ENCODE results near the gene GDAP1L1. TPM values are rescaled to one million over a fixed set of nuclear protein-coding genes. Genes with fewer than 3 reads are reported as not detected.

The GDAP1L1 gene
- polyA plus RNA-seq, 3 donors, result not detected

DNA sequence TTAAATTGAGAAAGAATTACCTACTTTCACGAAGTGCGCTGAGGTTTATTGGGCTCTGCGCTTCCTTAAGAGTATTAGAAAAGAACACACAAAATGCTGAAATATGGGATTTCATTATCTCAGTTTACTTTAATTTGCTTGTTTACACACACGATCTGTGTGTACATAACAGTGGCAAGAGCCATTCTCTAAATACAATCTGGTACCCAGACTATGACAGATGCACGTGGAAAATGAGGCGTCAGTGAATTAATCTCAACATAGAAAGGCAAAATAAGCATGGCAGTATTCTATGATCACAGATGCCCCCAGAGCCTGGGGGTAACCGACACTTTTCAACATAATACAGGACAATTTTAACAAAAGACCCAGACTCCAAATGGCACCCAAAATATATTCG lies 55.6 kb downstream of the GDAP1L1 start:
- intact Hi-C loops (cut with micrococcal nuclease), result loop anchor here in 1 of 2 donors (10.0 kb wide), 1 partner anchor 838 kb away; no protein-coding TSS in a partner anchor

DNA sequence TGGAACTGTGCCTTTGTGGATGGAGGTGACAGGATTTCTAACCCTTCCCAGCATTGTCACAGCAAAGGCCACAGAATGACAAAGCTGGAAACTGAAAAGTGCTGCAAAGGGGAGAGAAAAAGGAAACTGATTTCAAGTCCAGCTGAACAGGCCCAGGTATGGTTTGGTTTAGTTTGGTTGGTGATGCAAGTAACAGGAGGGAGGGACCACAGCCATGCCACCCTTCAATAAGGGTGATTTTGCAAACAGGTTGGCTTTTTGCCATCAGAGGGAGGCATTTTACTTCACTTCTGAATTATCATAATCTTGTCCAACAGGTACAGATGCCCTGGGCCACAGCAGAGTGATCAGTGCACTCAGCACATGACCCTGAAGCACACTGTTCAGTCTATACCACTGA lies 57.3 kb downstream of the GDAP1L1 start:
- Histone ChIP-seq H4K20me1 (ENCODE audit: insufficient read depth, low read length) (no peaks in the 10 kb centered on the region), H3K4me3 (replicated peaks in 1 of 3; ENCODE audit: low read depth in 2 of 3, low read length in 3 of 3) (no peak overlapping the region), H3K79me2 (ENCODE audit: insufficient read depth, low read length) (no peaks in the 10 kb centered on the region), H3K4me2 (replicated peaks; ENCODE audit: extremely low read depth, low read length, poor library complexity, severe bottlenecking) (no peak overlapping the region), H3K9ac (ENCODE audit: insufficient read depth, low read length, poor library complexity, severe bottlenecking) (no peak overlapping the region), H2AFZ (ENCODE audit: insufficient read depth, low read depth, low read length, poor library complexity, severe bottlenecking) (no peak overlapping the region), H3K27ac (ENCODE audit: low read depth in 1 of 2, low read length in 2 of 2) (no peak overlapping the region), H3K27me3 (ENCODE audit: control insufficient read depth in 2 of 2, insufficient read depth in 2 of 2, low read length in 2 of 2) (no peaks in the 10 kb centered on the region), H3K9me3 (replicated peaks in 1 of 2; ENCODE audit: control insufficient read depth in 1 of 2, insufficient read depth in 1 of 2, low read length in 2 of 2) (no peaks in the 10 kb centered on the region), H3K36me3 (replicated peaks in 1 of 2; ENCODE audit: control insufficient read depth in 1 of 2, insufficient read depth in 2 of 2, low read length in 2 of 2) (no peaks in the 10 kb centered on the region), H3K4me1 (ENCODE audit: control insufficient read depth in 1 of 2, insufficient read depth in 2 of 2, low read length in 2 of 2) (peaks cover 0 to under 1% of the 10 kb centered on the region in 2 donors)
- H3K27me3 Mint-ChIP-seq (ENCODE audit: low read depth in 3 of 3), result peaks cover 0 to 3% (median 2%) of the 10 kb centered on the region in 3 donors
- H3K4me1 Mint-ChIP-seq, result peaks cover under 1% of the 10 kb centered on the region
- peaks cover 0 to 3% (median 0%) of the 10 kb centered on the region in 7 donors for H3K9me3 Mint-ChIP-seq
- no peak for DNase-seq
- intact Hi-C loops (cut with micrococcal nuclease), result loop anchor here in 1 of 2 donors (10.0 kb wide), 1 partner anchor 840 kb away; no protein-coding TSS in a partner anchor
- no peak overlapping the region for H3K27ac Mint-ChIP-seq
- H3K4me3 Mint-ChIP-seq, result no peak overlapping the region
- TF ChIP-seq, protein P1, sequence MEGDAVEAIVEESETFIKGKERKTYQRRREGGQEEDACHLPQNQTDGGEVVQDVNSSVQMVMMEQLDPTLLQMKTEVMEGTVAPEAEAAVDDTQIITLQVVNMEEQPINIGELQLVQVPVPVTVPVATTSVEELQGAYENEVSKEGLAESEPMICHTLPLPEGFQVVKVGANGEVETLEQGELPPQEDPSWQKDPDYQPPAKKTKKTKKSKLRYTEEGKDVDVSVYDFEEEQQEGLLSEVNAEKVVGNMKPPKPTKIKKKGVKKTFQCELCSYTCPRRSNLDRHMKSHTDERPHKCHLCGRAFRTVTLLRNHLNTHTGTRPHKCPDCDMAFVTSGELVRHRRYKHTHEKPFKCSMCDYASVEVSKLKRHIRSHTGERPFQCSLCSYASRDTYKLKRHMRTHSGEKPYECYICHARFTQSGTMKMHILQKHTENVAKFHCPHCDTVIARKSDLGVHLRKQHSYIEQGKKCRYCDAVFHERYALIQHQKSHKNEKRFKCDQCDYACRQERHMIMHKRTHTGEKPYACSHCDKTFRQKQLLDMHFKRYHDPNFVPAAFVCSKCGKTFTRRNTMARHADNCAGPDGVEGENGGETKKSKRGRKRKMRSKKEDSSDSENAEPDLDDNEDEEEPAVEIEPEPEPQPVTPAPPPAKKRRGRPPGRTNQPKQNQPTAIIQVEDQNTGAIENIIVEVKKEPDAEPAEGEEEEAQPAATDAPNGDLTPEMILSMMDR (IDR thresholded peaks at IDR 0.05), result no peak
- peaks cover 3 to 9% of the 10 kb centered on the region in 2 donors for H3K36me3 Mint-ChIP-seq

More for the DNA sequence above, 55.6 kb downstream of the GDAP1L1 start:
- Histone ChIP-seq H3K4me1 (ENCODE audit: control insufficient read depth in 1 of 2, insufficient read depth in 2 of 2, low read length in 2 of 2) (no peaks in the 10 kb centered on the region), H3K4me2 (replicated peaks; ENCODE audit: extremely low read depth, low read length, poor library complexity, severe bottlenecking) (no peak overlapping the region), H3K9me3 (replicated peaks in 1 of 2; ENCODE audit: control insufficient read depth in 1 of 2, insufficient read depth in 1 of 2, low read length in 2 of 2) (no peaks in the 10 kb centered on the region), H3K27me3 (ENCODE audit: control insufficient read depth in 2 of 2, insufficient read depth in 2 of 2, low read length in 2 of 2) (no peaks in the 10 kb centered on the region), H3K79me2 (ENCODE audit: insufficient read depth, low read length) (no peaks in the 10 kb centered on the region), H3K27ac (ENCODE audit: low read depth in 1 of 2, low read length in 2 of 2) (no peak overlapping the region), H3K9ac (ENCODE audit: insufficient read depth, low read length, poor library complexity, severe bottlenecking) (no peak overlapping the region), H3K36me3 (replicated peaks in 1 of 2; ENCODE audit: control insufficient read depth in 1 of 2, insufficient read depth in 2 of 2, low read length in 2 of 2) (no peaks in the 10 kb centered on the region), H3K4me3 (replicated peaks in 1 of 3; ENCODE audit: low read depth in 2 of 3, low read length in 3 of 3) (no peak overlapping the region), H2AFZ (ENCODE audit: insufficient read depth, low read depth, low read length, poor library complexity, severe bottlenecking) (no peak overlapping the region), H4K20me1 (ENCODE audit: insufficient read depth, low read length) (no peaks in the 10 kb centered on the region)
- DNase-seq, result no peak
- H3K27me3 Mint-ChIP-seq (ENCODE audit: low read depth in 3 of 3), result peaks cover 0 to 3% (median 2%) of the 10 kb centered on the region in 3 donors
- peaks cover 3 to 9% of the 10 kb centered on the region in 2 donors for H3K36me3 Mint-ChIP-seq
- TF ChIP-seq, protein P1 (IDR thresholded peaks at IDR 0.05), result no peak
- H3K4me3 Mint-ChIP-seq, result no peak overlapping the region
- 89% methylated on average over 3 of the region's 8 CpGs for WGBS (ENCODE audit: insufficient coverage)
- H3K27ac Mint-ChIP-seq, result no peak overlapping the region
- H3K9me3 Mint-ChIP-seq, result peaks cover 0 to 3% (median 0%) of the 10 kb centered on the region in 7 donors
- no peaks in the 10 kb centered on the region for H3K4me1 Mint-ChIP-seq

All from CD14-positive monocyte (primary cell).